ENCODE measurements around the gene ZPBP.

The ZPBP gene

GRCh38 chr7:50037086-50037485, 56.0 kb downstream of the ZPBP start:
- DNase-seq, result no peak

GRCh38 chr7:50022991-50023390, 70.1 kb downstream of the ZPBP start:
- no peak for DNase-seq

- no peak for DNase-seq
Measured at GRCh38 chr7:50022451-50022850, 70.6 kb downstream of the ZPBP start.

GRCh38 chr7:49995681-49996080, 97.4 kb downstream of the ZPBP start:
- DNase-seq, result no peak

- no peak for DNase-seq
Measured at GRCh38 chr7:49986191-49986590, 106.9 kb downstream of the ZPBP start.

- no peak for DNase-seq
Measured at GRCh38 chr7:49980465-49980864, 112.6 kb downstream of the ZPBP start.

- DNase-seq, result no peak
Measured at GRCh38 chr7:49976238-49976637, 116.8 kb downstream of the ZPBP start.

GRCh38 chr7:49974035-49974434, 119.0 kb downstream of the ZPBP start:
- no peak for DNase-seq

- DNase-seq, result no peak
Measured at GRCh38 chr7:49937608-49938007, 155.4 kb downstream of the ZPBP start.

GRCh38 chr7:49931627-49932026, 161.4 kb downstream of the ZPBP start:
- DNase-seq, result no peak

GRCh38 chr7:49928787-49929186, 164.3 kb downstream of the ZPBP start:
- DNase-seq, result no peak

GRCh38 chr7:49927631-49928030, 165.4 kb downstream of the ZPBP start:
- no peak for DNase-seq

- DNase-seq, result no peak
Measured at GRCh38 chr7:49926720-49927119, 166.3 kb downstream of the ZPBP start.

- no peak for DNase-seq
Measured at GRCh38 chr7:49911909-49912308, 181.1 kb downstream of the ZPBP start.

GRCh38 chr7:49894543-49894942, 198.5 kb downstream of the ZPBP start:
- no peak for DNase-seq

GRCh38 chr7:49893131-49893530, 199.9 kb downstream of the ZPBP start:
- no peak for DNase-seq

GRCh38 chr7:49892481-49892880, 200.6 kb downstream of the ZPBP start:
- DNase-seq, result no peak

Data from 8988T (cell line).